Uterus (tissue), 2 donors: ENCODE results near the gene PDK3.

Experiments used
- CTCF ChIP-seq, 4 experiments: fragments of 200-600 bp in 2 of 4; fragments of 450-650 bp in 2 of 4; sonication (generic) in 2 of 4; IDR thresholded peaks; one replicate each; pipeline ENCODE4 v1.5.1; 2016 to 2019; ENCODE audit warnings: antibody characterized with exemption in 4 of 4, mild to moderate bottlenecking in 2 of 4, moderate library complexity in 1 of 4
- POLR2A ChIP-seq, 2 donors: fragments of 450-650 bp; IDR thresholded peaks; one replicate each; pipeline ENCODE4 v1.6.1; 2016; ENCODE audit warnings: antibody characterized with exemption in 2 of 2, mild to moderate bottlenecking in 1 of 2, moderate library complexity in 1 of 2

GRCh38 chrX:24415921-24416320 is 49.2 kb upstream of the PDK3 start:
- TF ChIP-seq CTCF (IDR thresholded peaks at IDR 0.05) (no peak), POLR2A (IDR thresholded peaks at IDR 0.05) (no peak)
